Measurements from ENCODE around the gene ZXDC.

ZXDC gene

GRCh38 chr3:126485956-126486355, 10.3 kb upstream of the ZXDC start:
- Histone ChIP-seq H3K4me1 (ENCODE audit: insufficient read depth, low read length, poor library complexity, severe bottlenecking) (peaks cover 56% of the 10 kb centered on the region), H3K4me2 (ENCODE audit: low read depth, low read length, poor library complexity, severe bottlenecking) (peak overlapping the region; percentile 75), H2AFZ (ENCODE audit: low read length) (no peak overlapping the region), H3K27me3 (ENCODE audit: insufficient read depth, low read length, poor library complexity, severe bottlenecking) (no peaks in the 10 kb centered on the region), H3F3A (ENCODE audit: low read depth) (no peaks in the 10 kb centered on the region), H3K9me3 (ENCODE audit: insufficient read depth, low read depth, low read length) (no peaks in the 10 kb centered on the region), H3K4me3 (ENCODE audit: low read length, poor library complexity, severe bottlenecking) (no peak overlapping the region), H3K36me3 (ENCODE audit: insufficient read depth, low read length) (no peaks in the 10 kb centered on the region), H3K79me2 (ENCODE audit: insufficient read depth, low read length) (no peaks in the 10 kb centered on the region), H4K20me1 (ENCODE audit: insufficient read depth, low read length, poor library complexity, severe bottlenecking) (no peaks in the 10 kb centered on the region), H3K9ac (ENCODE audit: low read depth, low read length, poor library complexity, severe bottlenecking) (peak overlapping the region; percentile 77), H3K9me2 (replicated peaks; ENCODE audit: low read depth, low read length) (no peaks in the 10 kb centered on the region)
- no peak for TF ChIP-seq EZH2phosphoT487 (IDR thresholded peaks at IDR 0.05; ENCODE audit: borderline replicate concordance)
- TF ChIP-seq, protein P1, sequence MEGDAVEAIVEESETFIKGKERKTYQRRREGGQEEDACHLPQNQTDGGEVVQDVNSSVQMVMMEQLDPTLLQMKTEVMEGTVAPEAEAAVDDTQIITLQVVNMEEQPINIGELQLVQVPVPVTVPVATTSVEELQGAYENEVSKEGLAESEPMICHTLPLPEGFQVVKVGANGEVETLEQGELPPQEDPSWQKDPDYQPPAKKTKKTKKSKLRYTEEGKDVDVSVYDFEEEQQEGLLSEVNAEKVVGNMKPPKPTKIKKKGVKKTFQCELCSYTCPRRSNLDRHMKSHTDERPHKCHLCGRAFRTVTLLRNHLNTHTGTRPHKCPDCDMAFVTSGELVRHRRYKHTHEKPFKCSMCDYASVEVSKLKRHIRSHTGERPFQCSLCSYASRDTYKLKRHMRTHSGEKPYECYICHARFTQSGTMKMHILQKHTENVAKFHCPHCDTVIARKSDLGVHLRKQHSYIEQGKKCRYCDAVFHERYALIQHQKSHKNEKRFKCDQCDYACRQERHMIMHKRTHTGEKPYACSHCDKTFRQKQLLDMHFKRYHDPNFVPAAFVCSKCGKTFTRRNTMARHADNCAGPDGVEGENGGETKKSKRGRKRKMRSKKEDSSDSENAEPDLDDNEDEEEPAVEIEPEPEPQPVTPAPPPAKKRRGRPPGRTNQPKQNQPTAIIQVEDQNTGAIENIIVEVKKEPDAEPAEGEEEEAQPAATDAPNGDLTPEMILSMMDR (conservative IDR thresholded peaks at IDR 0.05; ENCODE audit: low read length): no peak

DNA sequence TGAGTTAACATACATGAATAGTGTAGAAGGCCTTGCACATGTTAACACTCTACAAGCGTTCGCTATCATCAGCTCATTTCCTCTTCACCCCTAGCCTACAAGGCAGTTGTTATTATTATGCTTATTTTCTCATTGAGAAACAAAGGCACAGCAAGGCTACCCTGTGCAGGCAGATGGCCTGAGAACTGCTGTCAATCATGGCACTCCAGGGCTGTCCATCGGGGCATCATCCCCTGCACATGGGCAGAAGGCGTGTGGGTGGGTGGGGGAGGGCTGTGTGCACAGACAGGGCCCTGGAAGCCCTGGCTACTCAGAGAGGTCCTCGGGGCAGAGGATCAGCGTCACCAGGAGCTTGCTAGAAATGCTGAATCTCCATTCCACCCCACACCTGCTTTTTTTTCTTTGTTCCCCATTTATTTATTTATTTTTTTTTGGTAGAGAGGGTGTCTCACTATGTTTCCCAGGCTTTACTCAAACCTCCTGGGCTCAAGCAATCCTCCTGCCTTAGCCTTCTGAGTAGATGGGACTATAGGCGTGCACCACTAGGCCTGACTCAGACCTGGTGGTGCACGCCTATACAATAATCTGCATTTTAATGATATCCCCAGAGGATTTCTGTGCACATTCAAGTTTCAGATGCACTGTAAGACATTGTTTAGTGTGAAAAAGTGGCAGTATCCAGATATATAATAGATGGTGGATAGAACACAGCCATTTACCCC, 9.6 kb upstream of the ZXDC start:
- Histone ChIP-seq H3K9me2 (replicated peaks; ENCODE audit: low read depth, low read length) (no peaks in the 10 kb centered on the region), H3K9me3 (ENCODE audit: insufficient read depth, low read depth, low read length) (no peaks in the 10 kb centered on the region), H3K27me3 (ENCODE audit: insufficient read depth, low read length, poor library complexity, severe bottlenecking) (no peaks in the 10 kb centered on the region), H3K79me2 (ENCODE audit: insufficient read depth, low read length) (no peaks in the 10 kb centered on the region), H3F3A (ENCODE audit: low read depth) (no peaks in the 10 kb centered on the region), H3K36me3 (ENCODE audit: insufficient read depth, low read length) (no peaks in the 10 kb centered on the region), H3K4me3 (ENCODE audit: low read length, poor library complexity, severe bottlenecking) (no peak overlapping the region), H3K4me2 (ENCODE audit: low read depth, low read length, poor library complexity, severe bottlenecking) (peak overlapping the region; percentile 75), H3K9ac (ENCODE audit: low read depth, low read length, poor library complexity, severe bottlenecking) (peak overlapping the region; percentile 77), H2AFZ (ENCODE audit: low read length) (no peak overlapping the region), H3K4me1 (ENCODE audit: insufficient read depth, low read length, poor library complexity, severe bottlenecking) (peaks cover 56% of the 10 kb centered on the region), H4K20me1 (ENCODE audit: insufficient read depth, low read length, poor library complexity, severe bottlenecking) (no peaks in the 10 kb centered on the region)
- TF ChIP-seq, protein P1 (conservative IDR thresholded peaks at IDR 0.05; ENCODE audit: low read length): no peak
- TF ChIP-seq EZH2phosphoT487 (IDR thresholded peaks at IDR 0.05; ENCODE audit: borderline replicate concordance): no peak

- H3K79me2 ChIP-seq (ENCODE audit: insufficient read depth, low read length): no peaks in the 10 kb centered on the region
- H3K27me3 ChIP-seq (ENCODE audit: insufficient read depth, low read length, poor library complexity, severe bottlenecking): no peaks in the 10 kb centered on the region
- H3K4me2 ChIP-seq (ENCODE audit: low read depth, low read length, poor library complexity, severe bottlenecking): no peak overlapping the region
- H4K20me1 ChIP-seq (ENCODE audit: insufficient read depth, low read length, poor library complexity, severe bottlenecking): no peaks in the 10 kb centered on the region
- H3K4me3 ChIP-seq (ENCODE audit: low read length, poor library complexity, severe bottlenecking): no peak overlapping the region
- no peak for TF ChIP-seq EZH2phosphoT487 (IDR thresholded peaks at IDR 0.05; ENCODE audit: borderline replicate concordance)
- TF ChIP-seq, protein P1 (conservative IDR thresholded peaks at IDR 0.05; ENCODE audit: low read length): no peak
- H3K9me2 ChIP-seq (replicated peaks; ENCODE audit: low read depth, low read length): no peaks in the 10 kb centered on the region
- H3K4me1 ChIP-seq (ENCODE audit: insufficient read depth, low read length, poor library complexity, severe bottlenecking): peaks cover 56% of the 10 kb centered on the region
- peak overlapping the region; percentile 9 for H3K9ac ChIP-seq (ENCODE audit: low read depth, low read length, poor library complexity, severe bottlenecking)
- H2AFZ ChIP-seq (ENCODE audit: low read length): no peak overlapping the region
- H3K36me3 ChIP-seq (ENCODE audit: insufficient read depth, low read length): no peaks in the 10 kb centered on the region
- H3K9me3 ChIP-seq (ENCODE audit: insufficient read depth, low read depth, low read length): no peaks in the 10 kb centered on the region
- no peaks in the 10 kb centered on the region for H3F3A ChIP-seq (ENCODE audit: low read depth)
Measured at GRCh38 chr3:126484662-126485061, 9.0 kb upstream of the ZXDC start.

All from Loucy (cell line).